ENCODE results near the gene OR52I2. TPM values are rescaled to one million over a fixed set of nuclear protein-coding genes. Genes with fewer than 3 reads are reported as not detected.

The OR52I2 gene
- total RNA-seq = not detected in 2 replicates

DNA sequence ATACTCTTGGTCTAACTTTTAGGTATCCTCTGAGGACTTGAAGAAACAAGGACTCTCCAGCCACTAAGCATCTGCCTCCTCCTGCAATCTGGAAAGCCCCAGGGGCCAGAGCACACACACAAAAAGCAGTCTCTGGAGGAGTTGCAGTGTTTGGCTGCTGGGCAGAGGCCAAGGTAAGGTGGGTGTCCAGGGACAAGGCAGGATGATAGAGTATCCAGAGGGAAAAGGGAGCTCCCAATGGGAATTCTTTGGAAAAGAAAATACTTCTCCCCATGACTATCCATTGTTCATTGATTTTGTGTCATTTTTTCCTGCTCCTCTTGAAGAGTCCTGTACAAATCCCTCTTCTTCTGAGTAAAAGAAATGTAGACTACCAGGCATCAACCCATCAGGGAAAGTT lies at the start of gene OR52I2:
Gene OR52I2 (plus strand): TSS at position 301 of the 400 bp plus-strand sequence.
- TF ChIP-seq, protein P1, sequence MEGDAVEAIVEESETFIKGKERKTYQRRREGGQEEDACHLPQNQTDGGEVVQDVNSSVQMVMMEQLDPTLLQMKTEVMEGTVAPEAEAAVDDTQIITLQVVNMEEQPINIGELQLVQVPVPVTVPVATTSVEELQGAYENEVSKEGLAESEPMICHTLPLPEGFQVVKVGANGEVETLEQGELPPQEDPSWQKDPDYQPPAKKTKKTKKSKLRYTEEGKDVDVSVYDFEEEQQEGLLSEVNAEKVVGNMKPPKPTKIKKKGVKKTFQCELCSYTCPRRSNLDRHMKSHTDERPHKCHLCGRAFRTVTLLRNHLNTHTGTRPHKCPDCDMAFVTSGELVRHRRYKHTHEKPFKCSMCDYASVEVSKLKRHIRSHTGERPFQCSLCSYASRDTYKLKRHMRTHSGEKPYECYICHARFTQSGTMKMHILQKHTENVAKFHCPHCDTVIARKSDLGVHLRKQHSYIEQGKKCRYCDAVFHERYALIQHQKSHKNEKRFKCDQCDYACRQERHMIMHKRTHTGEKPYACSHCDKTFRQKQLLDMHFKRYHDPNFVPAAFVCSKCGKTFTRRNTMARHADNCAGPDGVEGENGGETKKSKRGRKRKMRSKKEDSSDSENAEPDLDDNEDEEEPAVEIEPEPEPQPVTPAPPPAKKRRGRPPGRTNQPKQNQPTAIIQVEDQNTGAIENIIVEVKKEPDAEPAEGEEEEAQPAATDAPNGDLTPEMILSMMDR (IDR thresholded peaks at IDR 0.05; ENCODE audit: insufficient read depth, low read depth, low read length) = no peak
- H3K4me3 ChIP-seq (ENCODE audit: low read depth, low read length) = no peak within 1 kb of the TSS
- DNase-seq (ENCODE audit: low read depth) = no peak

DNA sequence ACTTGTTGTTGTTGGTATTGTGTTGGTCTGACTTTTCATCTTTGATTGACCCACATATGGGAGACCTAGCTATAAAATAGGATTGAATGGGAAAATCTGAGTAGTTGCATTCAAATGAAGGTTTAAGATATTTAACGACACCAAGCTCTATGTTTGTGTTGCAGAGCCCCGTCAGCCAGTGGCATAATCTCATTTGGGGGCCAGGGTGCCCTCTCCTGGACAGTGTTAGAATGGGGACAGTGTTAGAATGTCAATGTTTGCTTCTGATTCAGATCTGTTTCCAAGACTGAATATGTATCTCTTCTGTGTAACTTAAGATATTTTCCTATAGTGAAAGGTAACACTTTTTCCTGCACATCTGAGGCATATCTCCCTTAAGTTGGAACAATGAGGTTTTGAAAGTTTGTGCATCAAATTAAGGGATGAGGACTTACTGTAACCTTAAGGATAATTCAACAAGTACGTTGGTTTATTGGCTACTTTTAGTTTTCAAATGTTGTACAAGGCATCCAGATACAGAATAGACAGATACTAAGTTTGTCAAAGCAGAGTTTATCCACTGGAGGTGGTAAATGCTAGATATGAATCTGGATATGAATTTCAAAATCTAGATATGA lies 41.8 kb upstream of the OR52I2 start:
- TF ChIP-seq, protein P1 (IDR thresholded peaks at IDR 0.05; ENCODE audit: insufficient read depth, low read depth, low read length) = peak; percentile 64
- DNase-seq (ENCODE audit: low read depth) = peak; percentile 34
- no peak overlapping the region for H3K4me3 ChIP-seq (ENCODE audit: low read depth, low read length)

DNA sequence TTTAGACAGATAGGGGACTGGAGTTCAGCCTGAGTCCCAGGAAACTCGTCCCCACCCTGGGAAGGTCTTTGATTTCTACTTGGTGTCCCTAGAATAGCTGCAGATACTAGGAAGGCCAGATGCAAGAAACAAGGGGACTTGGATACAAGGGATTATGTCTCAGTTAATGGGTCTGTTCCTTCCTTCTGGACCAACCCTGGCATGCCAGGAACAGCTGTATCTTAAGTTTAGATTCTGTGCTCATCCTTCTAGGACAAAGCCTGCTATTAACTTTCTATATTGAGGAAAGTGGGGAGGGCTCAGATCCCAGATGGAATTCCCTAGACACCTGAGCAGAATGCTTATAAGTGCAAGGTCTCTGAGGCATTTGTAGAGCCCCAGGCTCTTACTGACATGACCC lies 40.5 kb upstream of the OR52I2 start:
- DNase-seq (ENCODE audit: low read depth) = no peak

DNA sequence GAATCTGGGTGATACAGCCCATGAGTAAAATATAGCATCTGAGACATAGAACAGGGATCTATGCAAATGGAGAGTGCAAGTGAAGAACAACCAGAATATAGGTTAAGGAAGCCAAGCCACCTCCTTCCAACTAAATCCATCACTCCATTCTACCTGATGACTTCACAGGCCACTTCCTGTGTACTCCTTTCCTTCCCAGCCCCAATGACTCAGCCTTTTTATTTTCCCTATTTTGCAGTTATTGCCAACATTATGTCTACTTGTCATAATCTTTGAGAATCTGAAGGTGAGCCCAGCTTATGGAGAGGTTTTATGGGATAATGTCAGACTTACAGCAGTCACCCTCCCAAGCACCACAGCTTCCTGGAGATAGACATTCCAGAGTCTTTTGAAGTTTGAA lies 38.0 kb upstream of the OR52I2 start:
- no peak for DNase-seq (ENCODE audit: low read depth)
- TF ChIP-seq, protein P1 (IDR thresholded peaks at IDR 0.05; ENCODE audit: insufficient read depth, low read depth, low read length) = no peak
- no peak overlapping the region for H3K4me3 ChIP-seq (ENCODE audit: low read depth, low read length)

More for the DNA sequence above, 40.5 kb upstream of the OR52I2 start:
- TF ChIP-seq, protein P1 (IDR thresholded peaks at IDR 0.05; ENCODE audit: insufficient read depth, low read depth, low read length) = no peak
- no peak overlapping the region for H3K4me3 ChIP-seq (ENCODE audit: low read depth, low read length)

DNA sequence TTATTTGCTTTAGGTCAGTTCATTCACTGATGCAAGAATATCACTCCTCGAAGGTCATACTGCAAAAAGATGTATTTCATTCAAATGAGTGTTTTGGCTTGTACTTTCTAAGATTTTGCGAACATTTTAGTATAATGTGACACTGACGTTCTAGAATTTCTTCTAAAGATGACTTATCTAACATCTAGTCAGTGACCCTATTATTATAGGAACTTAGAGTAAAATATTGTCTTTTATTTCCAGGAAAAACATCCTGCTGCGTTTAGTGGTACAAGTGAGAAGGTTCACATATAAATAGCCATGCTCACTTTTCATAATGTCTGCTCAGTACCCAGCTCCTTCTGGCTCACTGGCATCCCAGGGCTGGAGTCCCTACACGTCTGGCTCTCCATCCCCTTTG lies 36.7 kb upstream of the OR52I2 start, which contains the start of gene OR52M1:
Gene OR52M1 (plus strand): TSS at position 301 of the 400 bp plus-strand sequence. CDS start 0 bp downstream, at position 301.
- no peak for DNase-seq (ENCODE audit: low read depth)
- TF ChIP-seq, protein P1 (IDR thresholded peaks at IDR 0.05; ENCODE audit: insufficient read depth, low read depth, low read length) = no peak
- H3K4me3 ChIP-seq (ENCODE audit: low read depth, low read length) = no peak within 1 kb of the TSS

DNA sequence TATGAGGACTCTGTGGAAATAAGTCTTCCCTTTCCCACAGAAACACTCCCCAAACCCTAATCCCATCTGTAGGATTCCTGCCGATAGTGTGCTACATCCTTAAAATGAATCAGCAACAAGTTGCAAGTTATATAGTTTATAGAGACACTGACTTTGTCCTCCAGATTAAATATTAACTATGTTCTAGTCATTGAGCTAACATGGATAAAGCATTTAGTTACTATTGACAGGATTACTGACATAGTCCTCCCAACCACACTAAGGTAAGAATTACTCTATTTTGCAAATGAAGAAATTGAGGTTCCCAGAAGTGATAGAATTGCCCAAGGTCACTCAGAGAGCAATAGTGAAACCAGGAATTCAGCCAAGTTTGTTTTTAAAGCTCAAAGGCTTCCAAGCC lies 34.7 kb upstream of the OR52I2 start:
- TF ChIP-seq, protein P1 (IDR thresholded peaks at IDR 0.05; ENCODE audit: insufficient read depth, low read depth, low read length) = no peak
- no peak overlapping the region for H3K4me3 ChIP-seq (ENCODE audit: low read depth, low read length)
- DNase-seq (ENCODE audit: low read depth) = no peak

DNA sequence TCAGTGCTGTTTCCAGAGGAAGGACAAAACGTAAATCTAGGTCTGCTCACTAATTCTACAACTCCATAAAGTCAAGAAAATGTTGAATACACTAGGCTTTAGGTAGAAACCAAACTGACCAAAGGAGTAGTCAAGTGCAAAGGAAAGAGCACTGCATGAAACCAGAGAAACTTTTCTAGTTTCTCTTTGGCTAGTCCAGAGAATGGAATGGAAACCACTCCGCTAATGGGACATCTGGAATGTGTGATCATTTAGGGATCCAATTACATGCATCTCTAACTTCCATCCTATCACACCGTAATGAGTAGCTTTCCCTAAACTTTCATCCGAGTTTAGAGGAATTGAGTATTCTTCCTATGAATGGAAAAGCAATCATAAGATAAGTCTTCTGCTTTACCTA lies 34.1 kb upstream of the OR52I2 start:
- DNase-seq (ENCODE audit: low read depth) = no peak
- TF ChIP-seq, protein P1 (IDR thresholded peaks at IDR 0.05; ENCODE audit: insufficient read depth, low read depth, low read length) = no peak

More for the DNA sequence above, 34.1 kb upstream of the OR52I2 start:
- H3K4me3 ChIP-seq (ENCODE audit: low read depth, low read length) = no peak overlapping the region
